H9 (cell line): Measurements from ENCODE around the gene UGT1A8. TPM values are rescaled to one million over a fixed set of nuclear protein-coding genes. Genes with fewer than 3 reads are reported as not detected.

ENCODE experiments used
- DNase-seq: peaks from one replicate; pipeline ENCODE4 v3.0.0-alpha.2; 2017
- H2AFZ ChIP-seq: one replicate; pipeline ENCODE4 v1.6.1; 2013; ENCODE audit warnings: mild to moderate bottlenecking, low read length, control low read depth, moderate library complexity
- H2AK5ac ChIP-seq: 2 replicates; pipeline ENCODE4 v1.6.1; 2013; ENCODE audit warnings: low read length, control low read depth, mixed read lengths; ENCODE audit not compliant: insufficient read length
- H2BK120ac ChIP-seq: one replicate; pipeline ENCODE4 v1.6.1; 2013; ENCODE audit warnings: low read depth, mild to moderate bottlenecking, low read length, control low read depth, inconsistent platforms; ENCODE audit not compliant: poor library complexity, severe bottlenecking
- H2BK12ac ChIP-seq: 2 replicates; pipeline ENCODE4 v1.6.1; 2013; ENCODE audit warnings: low read length, control low read depth, mixed read lengths, low read depth; ENCODE audit not compliant: insufficient read length
- H2BK15ac ChIP-seq: 2 replicates; pipeline ENCODE4 v1.6.1; 2013; ENCODE audit warnings: low read depth, low read length, control low read depth
- H2BK20ac ChIP-seq: one replicate; pipeline ENCODE4 v1.6.1; 2013; ENCODE audit warnings: low read depth, mild to moderate bottlenecking, low read length, control low read depth, inconsistent platforms; ENCODE audit not compliant: poor library complexity, severe bottlenecking
- H2BK5ac ChIP-seq: 2 replicates; pipeline ENCODE4 v1.6.1; 2013; ENCODE audit warnings: low read length, control low read depth, mixed read lengths; ENCODE audit not compliant: insufficient read length
- H3K14ac ChIP-seq: 2 replicates; pipeline ENCODE4 v1.6.1; 2013; ENCODE audit warnings: low read length, control low read depth; ENCODE audit not compliant: insufficient read depth
- H3K18ac ChIP-seq: 2 replicates; pipeline ENCODE4 v1.6.1; 2013; ENCODE audit warnings: low read depth, mild to moderate bottlenecking, mixed read lengths, low read length, control low read depth; ENCODE audit not compliant: insufficient read length
- H3K23ac ChIP-seq: 2 replicates; pipeline ENCODE4 v1.6.1; 2013; ENCODE audit warnings: low read length, control low read depth, mixed read lengths, low read depth; ENCODE audit not compliant: insufficient read length
- H3K23me2 ChIP-seq: 2 replicates; pipeline ENCODE4 v1.6.1; 2013; ENCODE audit warnings: low read depth, mild to moderate bottlenecking, mixed read lengths, low read length, control low read depth; ENCODE audit not compliant: insufficient read length, poor library complexity, severe bottlenecking
- H3K27ac ChIP-seq: 2 replicates; pipeline ENCODE4 v1.5.1; 2013; ENCODE audit warnings: low read length, control low read depth, mixed read lengths, low read depth; ENCODE audit not compliant: insufficient read length
- H3K27me3 ChIP-seq: 2 replicates; pipeline ENCODE4 v1.6.1; 2013; ENCODE audit warnings: low read length, control low read depth, inconsistent platforms; ENCODE audit not compliant: insufficient read depth
- H3K4ac ChIP-seq: 2 replicates; pipeline ENCODE4 v1.6.1; 2013; ENCODE audit warnings: low read depth, mild to moderate bottlenecking, control low read depth, inconsistent platforms, low read length, moderate library complexity
- H3K4me1 ChIP-seq: 2 replicates; pipeline ENCODE4 v1.6.1; 2013; ENCODE audit warnings: low read length, control low read depth, inconsistent platforms; ENCODE audit not compliant: insufficient read depth
- H3K4me2 ChIP-seq: 2 replicates; pipeline ENCODE4 v1.6.1; 2013; ENCODE audit warnings: low read length, control low read depth, mixed read lengths; ENCODE audit not compliant: insufficient read length, insufficient read depth
- H3K56ac ChIP-seq: 2 replicates; pipeline ENCODE4 v1.6.1; 2013; ENCODE audit warnings: low read depth, mild to moderate bottlenecking, mixed read lengths, low read length, control low read depth; ENCODE audit not compliant: insufficient read length
- H3K79me1 ChIP-seq: 2 replicates; pipeline ENCODE4 v1.6.1; 2013; ENCODE audit warnings: low read depth, mild to moderate bottlenecking, moderate library complexity, low read length, control low read depth, inconsistent platforms; ENCODE audit not compliant: insufficient read depth, poor library complexity, severe bottlenecking
- H3K79me2 ChIP-seq: 2 replicates; pipeline ENCODE4 v1.6.1; 2013; ENCODE audit warnings: low read length, control low read depth, inconsistent platforms; ENCODE audit not compliant: insufficient read depth
- H3K9ac ChIP-seq: 2 replicates; pipeline ENCODE4 v1.6.1; 2013; ENCODE audit warnings: low read length, control low read depth, mixed read lengths; ENCODE audit not compliant: insufficient read length; ENCODE audit errors: extremely low read depth
- H3K9me3 ChIP-seq: one replicate; pipeline ENCODE4 v1.6.1; 2013; ENCODE audit warnings: low read depth, low read length, inconsistent platforms; ENCODE audit not compliant: control insufficient read depth
- H3T11ph ChIP-seq: one replicate; pipeline ENCODE4 v1.6.1; 2013; ENCODE audit warnings: mild to moderate bottlenecking, low read length, control low read depth, inconsistent platforms
- H4K20me1 ChIP-seq: one replicate; pipeline ENCODE4 v1.6.1; 2013; ENCODE audit not compliant: control insufficient read depth, insufficient read length, insufficient read depth
- H4K5ac ChIP-seq: 2 replicates; pipeline ENCODE4 v1.6.1; 2013; ENCODE audit warnings: low read depth, mild to moderate bottlenecking, mixed read lengths, low read length, control low read depth; ENCODE audit not compliant: insufficient read length
- H4K8ac ChIP-seq: replicated peaks from 2 replicates; pipeline ENCODE4 v1.6.1; 2013; ENCODE audit warnings: low read length, control low read depth, mixed read lengths, low read depth; ENCODE audit not compliant: insufficient read length
- H4K91ac ChIP-seq: 2 replicates; pipeline ENCODE4 v1.6.1; 2013; ENCODE audit warnings: low read depth, mild to moderate bottlenecking, moderate library complexity, mixed read lengths, low read length, control low read depth; ENCODE audit not compliant: insufficient read length
- H3K27ac Mint-ChIP-seq, 3 experiments: 2 replicates in 2 of 3; 3 replicates in 1 of 3; pipeline ENCODE4 v1.8.0; 2020 to 2021; ENCODE audit warnings: mixed read lengths in 3 of 3, mild to moderate bottlenecking in 1 of 3, moderate library complexity in 1 of 3
- H3K27me3 Mint-ChIP-seq: 2 replicates; pipeline ENCODE4 v1.8.0; 2021; ENCODE audit warnings: low read depth, mild to moderate bottlenecking, moderate library complexity, mixed read lengths
- H3K36me3 Mint-ChIP-seq, 3 experiments: 2 replicates in 2 of 3; 3 replicates in 1 of 3; pipeline ENCODE4 v1.8.0; 2020 to 2021; ENCODE audit warnings: low read depth in 3 of 3, mixed read lengths in 3 of 3; ENCODE audit not compliant: insufficient read depth in 1 of 3
- H3K4me1 Mint-ChIP-seq, 2 experiments: 2 replicates each; pipeline ENCODE4 v1.8.0; 2020; ENCODE audit warnings: mixed read lengths in 2 of 2
- H3K4me3 Mint-ChIP-seq, 2 experiments: 2 replicates in 1 of 2; 3 replicates in 1 of 2; pipeline ENCODE4 v1.8.0; 2020 to 2021; ENCODE audit warnings: mild to moderate bottlenecking in 2 of 2, mixed read lengths in 2 of 2, moderate library complexity in 1 of 2
- H3K9me3 Mint-ChIP-seq, 2 experiments: 2 replicates in 1 of 2; 3 replicates in 1 of 2; pipeline ENCODE4 v1.8.0; 2020; ENCODE audit warnings: mild to moderate bottlenecking in 2 of 2, mixed read lengths in 2 of 2, moderate library complexity in 1 of 2
- WGBS: extraction: QIAGEN DNeasy Blood & Tissue Kit; methylation state at CpG from one replicate; pipeline ENCODE4 v1.1.7; 2013; ENCODE audit warnings: missing lambda C conversion rate, low lambda C conversion rate, mixed read lengths; ENCODE audit not compliant: insufficient read length; ENCODE audit errors: extremely low coverage; 5-methylcytosine and 5-hydroxymethylcytosine counted together
- total RNA-seq: library from RNA; stranded (reverse); gene quantifications from 2 replicates; pipeline ENCODE4 v1.2.1, GENCODE V29; 2021
- TF ChIP-seq, protein P1 (sequence below): fragments of 200-600 bp; sonication (generic); conservative IDR thresholded peaks from 3 replicates; pipeline ENCODE4 v1.8.0; 2021; ENCODE audit warnings: antibody characterized with exemption, mild to moderate bottlenecking

Gene UGT1A8
- total RNA-seq, 1 experiment from 2014 or later = not detected

DNA sequence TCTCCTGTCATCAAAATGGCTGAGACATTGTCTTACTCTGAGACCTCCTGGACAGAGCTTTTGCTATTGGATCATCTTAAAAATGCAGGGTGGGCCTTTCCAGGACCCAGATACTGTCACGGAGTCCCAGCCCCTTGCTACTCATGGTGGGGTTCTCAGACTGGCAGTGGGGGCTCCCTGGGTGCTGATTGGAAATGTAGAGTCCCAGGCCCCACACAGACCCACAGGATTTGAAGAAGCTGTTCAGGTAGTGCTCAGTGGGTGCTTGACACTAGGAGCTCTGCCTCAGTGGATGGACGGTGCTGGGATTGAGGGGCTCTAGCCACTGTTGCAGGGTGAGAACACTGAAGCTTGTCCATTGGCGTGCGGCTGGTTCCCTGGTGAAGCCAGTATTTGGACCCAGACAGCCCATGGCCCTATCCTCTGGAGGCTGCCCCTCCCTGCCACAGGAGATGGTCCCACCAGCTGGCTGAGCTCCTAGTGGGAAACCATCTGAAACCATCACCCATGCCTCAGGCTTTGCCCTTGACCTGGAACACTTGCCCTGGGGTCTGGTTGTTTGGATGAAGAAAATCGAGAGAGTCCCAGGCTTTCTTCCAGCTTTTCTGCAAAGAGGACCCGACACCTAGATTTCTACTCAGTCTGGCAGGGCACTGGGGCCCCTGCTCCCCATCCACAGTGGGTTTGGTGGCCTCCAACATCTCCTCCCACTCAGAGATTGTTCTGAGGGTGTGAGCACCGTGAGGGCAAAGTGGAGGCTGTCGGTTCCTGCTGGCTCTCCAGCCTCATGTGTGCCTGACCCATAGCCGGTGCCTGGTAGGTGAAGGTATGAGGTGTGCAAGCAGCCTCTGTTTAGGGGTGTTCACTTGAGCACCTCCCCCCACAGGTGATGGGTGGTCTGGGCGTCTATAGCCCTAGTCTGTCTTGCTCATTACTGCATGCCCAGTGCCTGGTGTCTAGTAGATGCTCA, 190.8 kb downstream of the UGT1A8 start:
- Mint-ChIP-seq H3K4me1 (no peaks in the 10 kb centered on the region), H3K36me3 (no peaks in the 10 kb centered on the region), H3K9me3 (peaks cover 2 to 3% of the 10 kb centered on the region in 2 experiments; a peak in 3 of 5 replicates), H3K27me3 (peaks cover 26% of the 10 kb centered on the region), H3K27ac (no peak overlapping the region), H3K4me3 (no peak overlapping the region)
- Histone ChIP-seq H4K20me1 (no peaks in the 10 kb centered on the region), H2BK5ac (no peak overlapping the region), H3K79me2 (no peaks in the 10 kb centered on the region), H3K9me3 (no peaks in the 10 kb centered on the region), H3K79me1 (no peaks in the 10 kb centered on the region), H3K27ac (no peak overlapping the region), H2AK5ac (no peak overlapping the region), H3K4ac (no peak overlapping the region), H3K27me3 (no peaks in the 10 kb centered on the region), H3K56ac (no peak overlapping the region), H3K9ac (no peak overlapping the region), H4K5ac (no peak overlapping the region), H3K4me1 (no peaks in the 10 kb centered on the region), H4K91ac (no peak overlapping the region), H2BK12ac (no peak overlapping the region), H3K4me2 (no peak overlapping the region), H3K14ac (no peak overlapping the region), H2BK120ac (no peak overlapping the region), H3T11ph (no peak overlapping the region), H2BK15ac (no peak overlapping the region), H4K8ac (no peak overlapping the region), H2BK20ac (no peak overlapping the region), H2AFZ (no peak overlapping the region), H3K18ac (no peak overlapping the region), H3K23me2 (no peaks in the 10 kb centered on the region), H3K23ac (no peak overlapping the region)
- peak; percentile 17 for DNase-seq
- TF ChIP-seq, protein P1, sequence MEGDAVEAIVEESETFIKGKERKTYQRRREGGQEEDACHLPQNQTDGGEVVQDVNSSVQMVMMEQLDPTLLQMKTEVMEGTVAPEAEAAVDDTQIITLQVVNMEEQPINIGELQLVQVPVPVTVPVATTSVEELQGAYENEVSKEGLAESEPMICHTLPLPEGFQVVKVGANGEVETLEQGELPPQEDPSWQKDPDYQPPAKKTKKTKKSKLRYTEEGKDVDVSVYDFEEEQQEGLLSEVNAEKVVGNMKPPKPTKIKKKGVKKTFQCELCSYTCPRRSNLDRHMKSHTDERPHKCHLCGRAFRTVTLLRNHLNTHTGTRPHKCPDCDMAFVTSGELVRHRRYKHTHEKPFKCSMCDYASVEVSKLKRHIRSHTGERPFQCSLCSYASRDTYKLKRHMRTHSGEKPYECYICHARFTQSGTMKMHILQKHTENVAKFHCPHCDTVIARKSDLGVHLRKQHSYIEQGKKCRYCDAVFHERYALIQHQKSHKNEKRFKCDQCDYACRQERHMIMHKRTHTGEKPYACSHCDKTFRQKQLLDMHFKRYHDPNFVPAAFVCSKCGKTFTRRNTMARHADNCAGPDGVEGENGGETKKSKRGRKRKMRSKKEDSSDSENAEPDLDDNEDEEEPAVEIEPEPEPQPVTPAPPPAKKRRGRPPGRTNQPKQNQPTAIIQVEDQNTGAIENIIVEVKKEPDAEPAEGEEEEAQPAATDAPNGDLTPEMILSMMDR = no peak
- WGBS = no CpG with 5 or more reads among the region's 10 CpGs
